Measurements from ENCODE around the gene FBLN2.

FBLN2 gene

GRCh38 chr3:13581485-13582365, 32.8 kb downstream of the FBLN2 start:
- no peak for TF ChIP-seq CTCF (conservative IDR thresholded peaks at IDR 0.05)
- H3K27ac ChIP-seq: peak overlapping the region; percentile 63

GRCh38 chr3:13582366-13583250, 33.7 kb downstream of the FBLN2 start:
- H3K27ac ChIP-seq: peak overlapping the region; percentile 63; the same call in 1 of the 2 replicates

GRCh38 chr3:13583251-13584180, 34.6 kb downstream of the FBLN2 start:
- H3K27ac ChIP-seq: peak overlapping the region; percentile 99; the same call in 1 of the 2 replicates
- no peak for TF ChIP-seq CTCF (conservative IDR thresholded peaks at IDR 0.05)

More at GRCh38 chr3:13582366-13583250, 33.7 kb downstream of the FBLN2 start:
- no peak for TF ChIP-seq CTCF (conservative IDR thresholded peaks at IDR 0.05)

- H3K27ac ChIP-seq: peak overlapping the region; percentile 99; the same call in 1 of the 2 replicates
- no peak for TF ChIP-seq CTCF (conservative IDR thresholded peaks at IDR 0.05)
These were observed 35.5 kb downstream of the FBLN2 start for GRCh38 chr3:13584427-13584891.

- no peak for TF ChIP-seq CTCF (conservative IDR thresholded peaks at IDR 0.05)
- peak overlapping the region; percentile 99 for H3K27ac ChIP-seq
These were observed 36.0 kb downstream of the FBLN2 start for GRCh38 chr3:13584901-13585300.

GRCh38 chr3:13587442-13587841, 38.5 kb downstream of the FBLN2 start:
- no peak for TF ChIP-seq CTCF (conservative IDR thresholded peaks at IDR 0.05)

More at GRCh38 chr3:13587442-13587841, 38.5 kb downstream of the FBLN2 start:
- peak overlapping the region; percentile 99 for H3K27ac ChIP-seq

All from VCaP (cell line).